ENCODE measurements around the gene TCEAL6.
"Not testable (repeated sequence)": the region's sequence is repeated elsewhere in the genome, so short reads cannot be mapped to it uniquely, and the experiment has no call there.

The TCEAL6 gene

GRCh38 chrX:102129473-102129872 lies 12.8 kb downstream of the TCEAL6 start:
- H3K4me3 ChIP-seq (ENCODE audit: low read depth, low read length): no peak overlapping the region
- TF ChIP-seq, protein P1, sequence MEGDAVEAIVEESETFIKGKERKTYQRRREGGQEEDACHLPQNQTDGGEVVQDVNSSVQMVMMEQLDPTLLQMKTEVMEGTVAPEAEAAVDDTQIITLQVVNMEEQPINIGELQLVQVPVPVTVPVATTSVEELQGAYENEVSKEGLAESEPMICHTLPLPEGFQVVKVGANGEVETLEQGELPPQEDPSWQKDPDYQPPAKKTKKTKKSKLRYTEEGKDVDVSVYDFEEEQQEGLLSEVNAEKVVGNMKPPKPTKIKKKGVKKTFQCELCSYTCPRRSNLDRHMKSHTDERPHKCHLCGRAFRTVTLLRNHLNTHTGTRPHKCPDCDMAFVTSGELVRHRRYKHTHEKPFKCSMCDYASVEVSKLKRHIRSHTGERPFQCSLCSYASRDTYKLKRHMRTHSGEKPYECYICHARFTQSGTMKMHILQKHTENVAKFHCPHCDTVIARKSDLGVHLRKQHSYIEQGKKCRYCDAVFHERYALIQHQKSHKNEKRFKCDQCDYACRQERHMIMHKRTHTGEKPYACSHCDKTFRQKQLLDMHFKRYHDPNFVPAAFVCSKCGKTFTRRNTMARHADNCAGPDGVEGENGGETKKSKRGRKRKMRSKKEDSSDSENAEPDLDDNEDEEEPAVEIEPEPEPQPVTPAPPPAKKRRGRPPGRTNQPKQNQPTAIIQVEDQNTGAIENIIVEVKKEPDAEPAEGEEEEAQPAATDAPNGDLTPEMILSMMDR (IDR thresholded peaks at IDR 0.05; ENCODE audit: borderline replicate concordance, insufficient read depth, low read depth, low read length): no peak

GRCh38 chrX:102126863-102127262 lies 15.4 kb downstream of the TCEAL6 start:
- TF ChIP-seq, protein P1 (IDR thresholded peaks at IDR 0.05; ENCODE audit: borderline replicate concordance, insufficient read depth, low read depth, low read length): no peak
- H3K4me3 ChIP-seq (ENCODE audit: low read depth, low read length): no peak overlapping the region

GRCh38 chrX:102126080-102126818 lies 16.0 kb downstream of the TCEAL6 start:
- not testable (repeated sequence) for H3K4me3 ChIP-seq (ENCODE audit: low read depth, low read length)

DNA sequence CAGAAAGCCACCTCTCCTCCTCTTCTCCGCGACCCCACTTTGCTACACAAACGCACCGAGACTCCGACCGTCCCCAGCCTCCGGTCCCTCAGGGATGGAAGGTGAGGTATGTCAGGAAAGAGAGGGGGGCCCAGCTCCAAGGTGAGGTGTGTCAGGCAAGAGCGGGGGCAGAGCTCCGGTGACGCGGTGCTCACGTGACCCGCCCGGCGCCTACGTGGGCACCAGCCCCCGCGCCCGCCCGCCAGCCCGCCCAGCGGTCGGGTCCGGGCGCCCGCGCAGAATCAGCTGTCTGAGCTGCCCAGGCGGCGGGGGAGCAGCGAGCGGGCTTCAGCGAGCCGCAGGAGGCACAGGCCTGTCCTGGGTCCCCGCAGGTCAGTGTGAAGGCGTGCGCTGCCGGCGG lies 16.8 kb downstream of the TCEAL6 start, which contains the start of gene TCEAL2:
TSS of gene TCEAL2 (plus strand) at position 244 of the 400 bp plus-strand sequence. CDS start 1,152 bp downstream, outside the sequence.
- H3K4me3 ChIP-seq (ENCODE audit: low read depth, low read length): not testable (repeated sequence)

DNA sequence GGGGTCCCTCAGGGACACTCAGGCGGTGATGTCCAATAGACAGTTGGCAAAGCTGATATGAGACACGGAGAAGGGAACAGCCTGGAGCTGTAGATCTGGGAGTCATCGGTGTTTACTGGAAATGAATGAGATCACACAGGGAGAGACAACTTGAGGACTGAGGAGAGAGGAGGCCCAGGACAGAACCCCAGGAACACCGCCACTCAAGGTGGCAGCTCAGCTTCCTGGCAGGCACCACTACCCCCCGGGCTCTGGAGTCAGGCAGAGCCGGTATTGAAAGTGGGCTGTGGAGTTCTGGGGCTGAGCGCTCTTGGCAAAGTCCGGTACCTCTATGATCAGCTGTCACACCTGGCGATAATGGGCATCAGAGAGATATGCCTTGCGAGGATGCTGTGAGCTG lies 17.3 kb downstream of the TCEAL6 start:
- not testable (repeated sequence) for H3K4me3 ChIP-seq (ENCODE audit: low read depth, low read length)

- H3K4me3 ChIP-seq (ENCODE audit: low read depth, low read length): no peak overlapping the region
- TF ChIP-seq, protein P1 (IDR thresholded peaks at IDR 0.05; ENCODE audit: borderline replicate concordance, insufficient read depth, low read depth, low read length): no peak
These were observed 26.5 kb downstream of the TCEAL6 start for GRCh38 chrX:102115748-102116147.

DNA sequence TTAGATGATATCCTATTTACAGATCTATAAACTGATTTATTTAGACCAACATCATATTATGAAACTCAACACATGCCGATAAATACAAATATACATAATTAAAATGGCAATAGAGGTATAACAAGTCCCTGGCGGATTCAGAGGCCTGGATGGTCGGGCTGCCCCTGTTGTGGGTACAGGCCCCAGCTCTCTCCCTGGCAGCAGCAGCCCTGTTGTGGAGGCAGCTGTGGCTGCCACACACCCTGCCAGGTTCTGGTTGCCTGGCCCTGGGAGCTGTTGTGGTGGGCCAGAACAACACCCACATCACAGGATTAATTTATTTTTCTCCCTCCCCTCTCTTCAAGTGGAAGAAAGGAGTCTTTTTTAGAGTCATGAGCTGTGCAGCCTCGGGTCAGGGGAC lies 28.9 kb downstream of the TCEAL6 start:
- TF ChIP-seq, protein P1 (IDR thresholded peaks at IDR 0.05; ENCODE audit: borderline replicate concordance, insufficient read depth, low read depth, low read length): no peak
- no peak overlapping the region for H3K4me3 ChIP-seq (ENCODE audit: low read depth, low read length)
